H9 (cell line): ENCODE data around the gene IP6K3. TPM values are rescaled to one million over a fixed set of nuclear protein-coding genes. Genes with fewer than 3 reads are reported as not detected.

Experiments
- DNase-seq: peaks from one replicate; pipeline ENCODE4 v3.0.0-alpha.2; 2017
- H2AFZ ChIP-seq: one replicate; pipeline ENCODE4 v1.6.1; 2013; ENCODE audit warnings: mild to moderate bottlenecking, low read length, control low read depth, moderate library complexity
- H2AK5ac ChIP-seq: 2 replicates; pipeline ENCODE4 v1.6.1; 2013; ENCODE audit warnings: low read length, control low read depth, mixed read lengths; ENCODE audit not compliant: insufficient read length
- H2BK120ac ChIP-seq: one replicate; pipeline ENCODE4 v1.6.1; 2013; ENCODE audit warnings: low read depth, mild to moderate bottlenecking, low read length, control low read depth, inconsistent platforms; ENCODE audit not compliant: poor library complexity, severe bottlenecking
- H2BK12ac ChIP-seq: 2 replicates; pipeline ENCODE4 v1.6.1; 2013; ENCODE audit warnings: low read length, control low read depth, mixed read lengths, low read depth; ENCODE audit not compliant: insufficient read length
- H2BK15ac ChIP-seq: 2 replicates; pipeline ENCODE4 v1.6.1; 2013; ENCODE audit warnings: low read depth, low read length, control low read depth
- H2BK20ac ChIP-seq: one replicate; pipeline ENCODE4 v1.6.1; 2013; ENCODE audit warnings: low read depth, mild to moderate bottlenecking, low read length, control low read depth, inconsistent platforms; ENCODE audit not compliant: poor library complexity, severe bottlenecking
- H2BK5ac ChIP-seq: 2 replicates; pipeline ENCODE4 v1.6.1; 2013; ENCODE audit warnings: low read length, control low read depth, mixed read lengths; ENCODE audit not compliant: insufficient read length
- H3K14ac ChIP-seq: 2 replicates; pipeline ENCODE4 v1.6.1; 2013; ENCODE audit warnings: low read length, control low read depth; ENCODE audit not compliant: insufficient read depth
- H3K18ac ChIP-seq: 2 replicates; pipeline ENCODE4 v1.6.1; 2013; ENCODE audit warnings: low read depth, mild to moderate bottlenecking, mixed read lengths, low read length, control low read depth; ENCODE audit not compliant: insufficient read length
- H3K23ac ChIP-seq: 2 replicates; pipeline ENCODE4 v1.6.1; 2013; ENCODE audit warnings: low read length, control low read depth, mixed read lengths, low read depth; ENCODE audit not compliant: insufficient read length
- H3K23me2 ChIP-seq: 2 replicates; pipeline ENCODE4 v1.6.1; 2013; ENCODE audit warnings: low read depth, mild to moderate bottlenecking, mixed read lengths, low read length, control low read depth; ENCODE audit not compliant: insufficient read length, poor library complexity, severe bottlenecking
- H3K27ac ChIP-seq: 2 replicates; pipeline ENCODE4 v1.5.1; 2013; ENCODE audit warnings: low read length, control low read depth, mixed read lengths, low read depth; ENCODE audit not compliant: insufficient read length
- H3K27me3 ChIP-seq: 2 replicates; pipeline ENCODE4 v1.6.1; 2013; ENCODE audit warnings: low read length, control low read depth, inconsistent platforms; ENCODE audit not compliant: insufficient read depth
- H3K4ac ChIP-seq: 2 replicates; pipeline ENCODE4 v1.6.1; 2013; ENCODE audit warnings: low read depth, mild to moderate bottlenecking, control low read depth, inconsistent platforms, low read length, moderate library complexity
- H3K4me1 ChIP-seq: 2 replicates; pipeline ENCODE4 v1.6.1; 2013; ENCODE audit warnings: low read length, control low read depth, inconsistent platforms; ENCODE audit not compliant: insufficient read depth
- H3K4me2 ChIP-seq: 2 replicates; pipeline ENCODE4 v1.6.1; 2013; ENCODE audit warnings: low read length, control low read depth, mixed read lengths; ENCODE audit not compliant: insufficient read length, insufficient read depth
- H3K56ac ChIP-seq: 2 replicates; pipeline ENCODE4 v1.6.1; 2013; ENCODE audit warnings: low read depth, mild to moderate bottlenecking, mixed read lengths, low read length, control low read depth; ENCODE audit not compliant: insufficient read length
- H3K79me1 ChIP-seq: 2 replicates; pipeline ENCODE4 v1.6.1; 2013; ENCODE audit warnings: low read depth, mild to moderate bottlenecking, moderate library complexity, low read length, control low read depth, inconsistent platforms; ENCODE audit not compliant: insufficient read depth, poor library complexity, severe bottlenecking
- H3K79me2 ChIP-seq: 2 replicates; pipeline ENCODE4 v1.6.1; 2013; ENCODE audit warnings: low read length, control low read depth, inconsistent platforms; ENCODE audit not compliant: insufficient read depth
- H3K9ac ChIP-seq: 2 replicates; pipeline ENCODE4 v1.6.1; 2013; ENCODE audit warnings: low read length, control low read depth, mixed read lengths; ENCODE audit not compliant: insufficient read length; ENCODE audit errors: extremely low read depth
- H3K9me3 ChIP-seq: one replicate; pipeline ENCODE4 v1.6.1; 2013; ENCODE audit warnings: low read depth, low read length, inconsistent platforms; ENCODE audit not compliant: control insufficient read depth
- H3T11ph ChIP-seq: one replicate; pipeline ENCODE4 v1.6.1; 2013; ENCODE audit warnings: mild to moderate bottlenecking, low read length, control low read depth, inconsistent platforms
- H4K20me1 ChIP-seq: one replicate; pipeline ENCODE4 v1.6.1; 2013; ENCODE audit not compliant: control insufficient read depth, insufficient read length, insufficient read depth
- H4K5ac ChIP-seq: 2 replicates; pipeline ENCODE4 v1.6.1; 2013; ENCODE audit warnings: low read depth, mild to moderate bottlenecking, mixed read lengths, low read length, control low read depth; ENCODE audit not compliant: insufficient read length
- H4K8ac ChIP-seq: replicated peaks from 2 replicates; pipeline ENCODE4 v1.6.1; 2013; ENCODE audit warnings: low read length, control low read depth, mixed read lengths, low read depth; ENCODE audit not compliant: insufficient read length
- H4K91ac ChIP-seq: 2 replicates; pipeline ENCODE4 v1.6.1; 2013; ENCODE audit warnings: low read depth, mild to moderate bottlenecking, moderate library complexity, mixed read lengths, low read length, control low read depth; ENCODE audit not compliant: insufficient read length
- H3K27ac Mint-ChIP-seq, 3 experiments: 2 replicates in 2 of 3; 3 replicates in 1 of 3; pipeline ENCODE4 v1.8.0; 2020 to 2021; ENCODE audit warnings: mixed read lengths in 3 of 3, mild to moderate bottlenecking in 1 of 3, moderate library complexity in 1 of 3
- H3K27me3 Mint-ChIP-seq: 2 replicates; pipeline ENCODE4 v1.8.0; 2021; ENCODE audit warnings: low read depth, mild to moderate bottlenecking, moderate library complexity, mixed read lengths
- H3K36me3 Mint-ChIP-seq, 3 experiments: 2 replicates in 2 of 3; 3 replicates in 1 of 3; pipeline ENCODE4 v1.8.0; 2020 to 2021; ENCODE audit warnings: low read depth in 3 of 3, mixed read lengths in 3 of 3; ENCODE audit not compliant: insufficient read depth in 1 of 3
- H3K4me1 Mint-ChIP-seq, 2 experiments: 2 replicates each; pipeline ENCODE4 v1.8.0; 2020; ENCODE audit warnings: mixed read lengths in 2 of 2
- H3K4me3 Mint-ChIP-seq, 2 experiments: 2 replicates in 1 of 2; 3 replicates in 1 of 2; pipeline ENCODE4 v1.8.0; 2020 to 2021; ENCODE audit warnings: mild to moderate bottlenecking in 2 of 2, mixed read lengths in 2 of 2, moderate library complexity in 1 of 2
- H3K9me3 Mint-ChIP-seq, 2 experiments: 2 replicates in 1 of 2; 3 replicates in 1 of 2; pipeline ENCODE4 v1.8.0; 2020; ENCODE audit warnings: mild to moderate bottlenecking in 2 of 2, mixed read lengths in 2 of 2, moderate library complexity in 1 of 2
- CTCF ChIP-seq: fragments of 200-600 bp; sonication (generic); conservative IDR thresholded peaks from 3 replicates; pipeline ENCODE4 v1.8.0; 2021; ENCODE audit warnings: antibody characterized with exemption, mild to moderate bottlenecking
- WGBS: extraction: QIAGEN DNeasy Blood & Tissue Kit; methylation state at CpG from one replicate; pipeline ENCODE4 v1.1.7; 2013; ENCODE audit warnings: missing lambda C conversion rate, low lambda C conversion rate, mixed read lengths; ENCODE audit not compliant: insufficient read length; ENCODE audit errors: extremely low coverage; 5-methylcytosine and 5-hydroxymethylcytosine counted together
- total RNA-seq: library from RNA; stranded (reverse); gene quantifications from 2 replicates; pipeline ENCODE4 v1.2.1, GENCODE V29; 2021

The IP6K3 gene
- total RNA-seq, 1 experiment from 2014 or later = 0.46 TPM

GRCh38 chr6:33737267-33738026, 9.3 kb downstream of the IP6K3 start:
- no CpG with 5 or more reads among the region's 15 CpGs for WGBS
- Mint-ChIP-seq H3K4me1 (peaks cover 4 to 5% of the 10 kb centered on the region in 2 experiments; a peak in 3 of 4 replicates), H3K27me3 (no peaks in the 10 kb centered on the region; the same call in 1 of the 2 replicates), H3K4me3 (no peak overlapping the region), H3K36me3 (no peaks in the 10 kb centered on the region), H3K9me3 (no peaks in the 10 kb centered on the region), H3K27ac (0 out of 7 replicates have a peak overlapping the region, but pooled peaks of 1 of the 3 experiments have one; percentile 49)
- Histone ChIP-seq H4K8ac (no peak overlapping the region), H3K79me2 (no peaks in the 10 kb centered on the region), H4K91ac (no peak overlapping the region), H4K5ac (no peak overlapping the region), H4K20me1 (no peaks in the 10 kb centered on the region), H3K4me2 (no peak overlapping the region), H3K4me1 (no peaks in the 10 kb centered on the region), H3K27ac (no peak overlapping the region), H3K9ac (no peak overlapping the region), H2BK15ac (no peak overlapping the region), H2BK120ac (no peak overlapping the region), H2BK20ac (no peak overlapping the region), H2AFZ (no peak overlapping the region), H3T11ph (no peak overlapping the region), H3K23me2 (no peaks in the 10 kb centered on the region), H3K27me3 (no peaks in the 10 kb centered on the region), H3K79me1 (no peaks in the 10 kb centered on the region), H3K14ac (no peak overlapping the region), H3K4ac (no peak overlapping the region), H2AK5ac (no peak overlapping the region), H2BK5ac (no peak overlapping the region), H3K9me3 (no peaks in the 10 kb centered on the region), H2BK12ac (no peak overlapping the region), H3K56ac (no peak overlapping the region), H3K18ac (no peak overlapping the region), H3K23ac (no peak overlapping the region)
- TF ChIP-seq CTCF = no peak
- DNase-seq = no peak
